ENCODE results near the gene SLC12A6. TPM values are rescaled to one million over a fixed set of nuclear protein-coding genes. Genes with fewer than 3 reads are reported as not detected.

The SLC12A6 gene
- total RNA-seq, 4 donors from 2014 or later, result 23.1 to 25.7 (median 23.6) TPM

GRCh38 chr15:34292621-34293020 is 45.0 kb downstream of the SLC12A6 start:
- no peak for TF ChIP-seq POLR2A (IDR thresholded peaks at IDR 0.05)
- TF ChIP-seq, protein P1, sequence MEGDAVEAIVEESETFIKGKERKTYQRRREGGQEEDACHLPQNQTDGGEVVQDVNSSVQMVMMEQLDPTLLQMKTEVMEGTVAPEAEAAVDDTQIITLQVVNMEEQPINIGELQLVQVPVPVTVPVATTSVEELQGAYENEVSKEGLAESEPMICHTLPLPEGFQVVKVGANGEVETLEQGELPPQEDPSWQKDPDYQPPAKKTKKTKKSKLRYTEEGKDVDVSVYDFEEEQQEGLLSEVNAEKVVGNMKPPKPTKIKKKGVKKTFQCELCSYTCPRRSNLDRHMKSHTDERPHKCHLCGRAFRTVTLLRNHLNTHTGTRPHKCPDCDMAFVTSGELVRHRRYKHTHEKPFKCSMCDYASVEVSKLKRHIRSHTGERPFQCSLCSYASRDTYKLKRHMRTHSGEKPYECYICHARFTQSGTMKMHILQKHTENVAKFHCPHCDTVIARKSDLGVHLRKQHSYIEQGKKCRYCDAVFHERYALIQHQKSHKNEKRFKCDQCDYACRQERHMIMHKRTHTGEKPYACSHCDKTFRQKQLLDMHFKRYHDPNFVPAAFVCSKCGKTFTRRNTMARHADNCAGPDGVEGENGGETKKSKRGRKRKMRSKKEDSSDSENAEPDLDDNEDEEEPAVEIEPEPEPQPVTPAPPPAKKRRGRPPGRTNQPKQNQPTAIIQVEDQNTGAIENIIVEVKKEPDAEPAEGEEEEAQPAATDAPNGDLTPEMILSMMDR (IDR thresholded peaks at IDR 0.05), result no peak
- intact Hi-C loops (cut with DNase I; ENCODE audit: low total_unique reads), result no loop called here
- WGBS, 2 donors, result 90 to 96% methylated on average over 9 of the region's 9 CpGs
- no peak for DNase-seq (ENCODE audit: low spot score in 2 of 2)
- H3K4me3 ChIP-seq (ENCODE audit: low read depth, poor library complexity, severe bottlenecking), result no peak overlapping the region

DNA sequence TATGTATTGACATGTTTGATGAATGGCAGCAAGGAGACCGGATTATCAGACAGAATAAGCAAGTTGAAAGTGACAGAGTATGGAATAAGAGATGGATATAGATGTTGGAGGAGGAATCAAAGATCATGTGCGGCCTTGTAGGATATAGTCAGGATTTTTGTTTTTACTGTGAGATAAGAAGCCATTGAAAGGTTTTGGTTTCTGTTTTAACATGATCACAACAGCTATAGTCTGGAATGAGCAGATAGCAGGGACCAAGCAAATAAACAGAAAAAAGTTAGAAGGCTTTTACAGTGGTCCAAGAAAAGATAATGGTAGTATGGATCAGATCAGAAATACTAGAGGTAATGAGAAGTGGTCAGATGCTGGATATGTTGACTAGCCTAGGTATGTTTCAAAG is 52.6 kb downstream of the SLC12A6 start:
- TF ChIP-seq POLR2A (IDR thresholded peaks at IDR 0.05), result no peak
- TF ChIP-seq, protein P1 (IDR thresholded peaks at IDR 0.05), result no peak
- intact Hi-C loops (cut with DNase I; ENCODE audit: low total_unique reads), result no loop called here
- H3K4me3 ChIP-seq (ENCODE audit: low read depth, poor library complexity, severe bottlenecking), result no peak overlapping the region
- DNase-seq (ENCODE audit: low spot score in 2 of 2), result no peak
- WGBS, 2 donors, result 82 to 91% methylated on average over 2 of the region's 2 CpGs

- TF ChIP-seq, protein P1 (IDR thresholded peaks at IDR 0.05), result no peak
- no peak for TF ChIP-seq POLR2A (IDR thresholded peaks at IDR 0.05)
- intact Hi-C loops (cut with DNase I; ENCODE audit: low total_unique reads), result no loop called here
These were observed 55.2 kb downstream of the SLC12A6 start for GRCh38 chr15:34282384-34282783.

DNA sequence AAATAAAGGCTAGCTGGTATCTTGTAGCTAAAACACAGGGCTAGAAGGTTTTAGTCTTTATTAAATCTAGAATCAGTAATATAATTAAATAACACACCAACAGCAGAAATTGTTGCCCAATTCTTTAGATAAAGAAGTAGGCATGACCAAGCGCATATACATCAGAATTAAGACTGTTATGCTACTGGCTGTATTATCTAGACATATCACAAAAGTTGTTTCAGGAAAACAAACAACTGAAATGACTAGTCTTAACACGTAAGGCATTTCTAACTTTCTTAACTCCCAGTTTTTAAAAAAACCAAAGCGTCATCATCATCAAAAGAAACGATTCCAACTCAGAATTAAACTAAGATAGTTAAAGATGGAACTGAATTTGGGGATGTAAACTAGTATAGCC is 57.4 kb downstream of the SLC12A6 start:
- intact Hi-C loops (cut with DNase I; ENCODE audit: low total_unique reads), result no loop called here
- no peak for DNase-seq (ENCODE audit: low spot score in 2 of 2)
- TF ChIP-seq, protein P1 (IDR thresholded peaks at IDR 0.05), result no peak
- TF ChIP-seq POLR2A (IDR thresholded peaks at IDR 0.05), result no peak
- no peak overlapping the region for H3K4me3 ChIP-seq (ENCODE audit: low read depth, poor library complexity, severe bottlenecking)
- WGBS, 2 donors, result 60 to 70% methylated on average over 4 of the region's 4 CpGs

More at GRCh38 chr15:34282384-34282783, 55.2 kb downstream of the SLC12A6 start:
- H3K4me3 ChIP-seq (ENCODE audit: low read depth, poor library complexity, severe bottlenecking), result no peak overlapping the region
- 90 to 97% methylated on average over 1 of the region's 1 CpG for WGBS, 2 donors
- DNase-seq (ENCODE audit: low spot score in 2 of 2), result no peak

- TF ChIP-seq POLR2A (IDR thresholded peaks at IDR 0.05), result no peak
- TF ChIP-seq, protein P1 (IDR thresholded peaks at IDR 0.05), result no peak
- H3K4me3 ChIP-seq (ENCODE audit: low read depth, poor library complexity, severe bottlenecking), result no peak overlapping the region
- no peak for DNase-seq (ENCODE audit: low spot score in 2 of 2)
- intact Hi-C loops (cut with DNase I; ENCODE audit: low total_unique reads), result no loop called here
- 79 to 82% methylated on average over 2 of the region's 2 CpGs for WGBS, 2 donors
These were observed 58.2 kb downstream of the SLC12A6 start for GRCh38 chr15:34279368-34279767.

GRCh38 chr15:34275721-34276120 is 61.9 kb downstream of the SLC12A6 start:
- TF ChIP-seq, protein P1 (IDR thresholded peaks at IDR 0.05), result no peak
- TF ChIP-seq POLR2A (IDR thresholded peaks at IDR 0.05), result no peak
- H3K4me3 ChIP-seq (ENCODE audit: low read depth, poor library complexity, severe bottlenecking), result no peak overlapping the region
- 43 to 62% methylated on average over 1 of the region's 1 CpG for WGBS, 2 donors
- no peak for DNase-seq (ENCODE audit: low spot score in 2 of 2)
- intact Hi-C loops (cut with DNase I; ENCODE audit: low total_unique reads), result no loop called here

Data from lower leg skin (tissue), 4 donors.